A172 (cell line): ENCODE data around the gene ASB3. TPM values are rescaled to one million over a fixed set of nuclear protein-coding genes. Genes with fewer than 3 reads are reported as not detected.
A peak's percentile ranks its signal among the peaks of the same experiment; 100 is the strongest.

Source experiments
- DNase-seq: peaks from one replicate; pipeline ENCODE4 v3.0.0-alpha.2; 2015; ENCODE audit warnings: low spot score
- total RNA-seq: library from RNA; depleted of rRNA; stranded (reverse); fragments of >200 nt; shearing (Covaris generic); gene quantifications from 2 replicates; pipeline ENCODE4 v1.2.3, GENCODE V29; 2014; rRNA removed

The ASB3 gene
- total RNA-seq, 1 experiment from 2014 or later: 33.1 TPM

- no peak for DNase-seq
These were observed 134.6 kb downstream of the ASB3 start for GRCh38 chr2:53652131-53652530.

- DNase-seq: no peak
These were observed 140.0 kb downstream of the ASB3 start for GRCh38 chr2:53646788-53647187.

- DNase-seq: no peak
These were observed 145.5 kb downstream of the ASB3 start for GRCh38 chr2:53641290-53641689.

GRCh38 chr2:53640466-53640865 is 146.3 kb downstream of the ASB3 start:
- DNase-seq: no peak

DNA sequence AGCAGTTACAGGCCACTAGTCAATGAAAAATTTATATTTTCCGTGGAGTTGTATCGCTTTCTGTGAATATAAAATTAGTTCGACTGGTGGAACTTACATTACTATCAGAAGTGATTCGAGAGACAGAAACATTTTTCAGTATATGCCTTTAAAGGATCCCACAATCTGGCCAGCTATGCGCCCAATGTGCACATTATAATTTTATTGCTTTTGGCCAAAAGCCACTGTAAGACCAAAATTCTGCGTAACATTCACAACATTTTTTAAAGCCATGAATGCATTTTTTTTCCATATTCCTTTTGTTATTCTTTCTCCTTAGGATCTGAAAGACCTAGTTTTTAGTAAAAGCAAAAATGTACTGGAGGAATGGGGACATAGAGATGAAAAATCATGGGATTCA is 150.2 kb downstream of the ASB3 start:
- DNase-seq: no peak

DNA sequence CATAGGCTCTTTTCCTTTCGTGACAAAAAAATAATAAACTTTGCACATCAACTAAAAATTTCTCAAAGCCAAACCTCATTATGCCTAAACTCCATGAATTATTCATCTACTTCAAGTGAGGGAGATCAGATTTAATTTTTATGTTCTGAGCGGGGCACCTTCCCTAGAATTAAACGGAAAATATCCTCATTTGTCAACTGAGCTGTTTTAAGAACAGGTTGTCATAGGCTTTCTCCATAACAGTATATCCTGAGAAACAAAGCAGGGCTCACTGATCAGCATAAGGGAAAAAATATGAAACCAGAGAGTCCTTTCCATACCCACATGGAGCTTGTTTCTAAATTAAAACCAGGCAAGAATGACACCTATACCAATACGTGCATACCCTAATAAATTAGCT is 150.6 kb downstream of the ASB3 start:
- no peak for DNase-seq

- no peak for DNase-seq
These were observed 151.1 kb downstream of the ASB3 start for GRCh38 chr2:53635694-53636093.

DNA sequence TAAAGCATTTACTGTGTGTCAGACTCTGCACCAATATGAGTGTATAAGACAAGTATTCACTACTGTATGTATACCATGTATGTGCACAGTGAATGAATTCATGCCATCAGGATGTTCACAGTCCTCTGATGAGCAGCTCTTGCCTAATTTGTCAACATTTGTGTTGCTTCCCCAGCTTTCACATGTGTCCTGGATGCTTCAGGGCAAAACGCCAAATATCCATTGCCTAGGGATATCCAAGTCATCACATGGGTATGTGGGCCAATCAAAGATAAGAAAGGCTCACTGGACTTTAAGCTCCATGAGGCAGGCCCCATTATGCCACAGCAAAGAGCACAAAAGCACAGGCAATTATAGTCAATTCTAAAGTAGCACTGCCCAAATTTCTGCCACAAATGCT is 153.3 kb downstream of the ASB3 start:
- peak; percentile 18 for DNase-seq

- DNase-seq: peak; percentile 24
These were observed 154.0 kb downstream of the ASB3 start for GRCh38 chr2:53632714-53633113.

GRCh38 chr2:53632126-53632460 is 154.7 kb downstream of the ASB3 start:
- DNase-seq: no peak

- no peak for DNase-seq
These were observed 155.2 kb downstream of the ASB3 start for GRCh38 chr2:53631313-53632125.

DNA sequence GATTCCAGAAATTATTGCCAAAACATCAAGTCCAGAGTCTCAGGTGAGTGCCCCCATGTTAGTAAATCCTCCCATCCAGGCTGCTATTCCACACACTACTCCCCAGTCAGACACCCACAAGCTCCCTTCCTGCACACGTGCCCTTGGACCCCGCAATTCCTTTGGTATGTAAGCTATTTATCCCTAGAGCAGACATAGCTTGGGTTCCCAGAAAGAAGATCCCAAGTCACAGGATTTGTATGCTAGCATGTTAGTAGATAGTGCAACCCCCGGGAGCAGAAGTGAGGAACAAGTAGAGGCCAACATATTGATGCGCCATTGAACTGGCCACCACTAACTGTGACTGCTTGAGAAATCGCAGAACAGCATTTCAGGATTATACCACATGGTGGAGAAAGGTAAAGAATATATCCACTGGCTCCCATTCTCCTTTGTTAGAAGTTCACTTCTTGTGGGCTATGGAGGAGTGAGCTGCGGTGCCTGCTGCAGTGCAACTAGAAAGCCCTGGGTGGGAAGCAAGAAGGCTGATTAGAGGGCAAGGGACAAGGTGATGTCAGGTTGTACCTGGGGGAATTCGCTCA is 156.6 kb downstream of the ASB3 start:
- no peak for DNase-seq

GRCh38 chr2:53629501-53629900 is 157.3 kb downstream of the ASB3 start:
- no peak for DNase-seq

GRCh38 chr2:53629001-53629400 is 157.8 kb downstream of the ASB3 start:
- DNase-seq: no peak

GRCh38 chr2:53622141-53622540 is 164.6 kb downstream of the ASB3 start:
- DNase-seq: no peak

- DNase-seq: no peak
These were observed 165.8 kb downstream of the ASB3 start for GRCh38 chr2:53620981-53621380.

Other genes starting within 250 kb of the ASB3 start
- gene CHAC2, start 19.1 kb downstream of the ASB3 start, total RNA-seq: 22.5 and 30.9 TPM in 2 replicates
- gene ERLEC1, start 91 bp upstream of the ASB3 start, total RNA-seq: 68.9 and 76.3 TPM in 2 replicates
- 0.81 and 1.3 TPM in 2 replicates for gene GPR75, start 73.0 kb upstream of the ASB3 start, total RNA-seq
- 36.1 and 41.1 TPM in 2 replicates for gene PSME4, start 184.0 kb upstream of the ASB3 start, total RNA-seq